HG03575 (cell line): ENCODE data around the gene TBC1D25.
"Not testable (repeated sequence)": the region's sequence is repeated elsewhere in the genome, so short reads cannot be mapped to it uniquely, and the experiment has no call there.

Experiments used
- ATAC-seq: cut with Tn5 transposase; IDR thresholded peaks from one replicate; pipeline ENCODE4 v1.9.1; 2021; ENCODE audit not compliant: unreplicated experiment, insufficient number of reproducible peaks, low FRiP score; ENCODE audit errors: extremely low read depth

The TBC1D25 gene

GRCh38 chrX:48514126-48514806 lies 25.2 kb upstream of the TBC1D25 start:
- ATAC-seq, result no peak

- no peak for ATAC-seq
Measured at GRCh38 chrX:48514868-48515460, 24.6 kb upstream of the TBC1D25 start.

GRCh38 chrX:48515842-48516241 lies 23.7 kb upstream of the TBC1D25 start:
- ATAC-seq, result no peak

- no peak for ATAC-seq
Measured at GRCh38 chrX:48516285-48516684, 23.2 kb upstream of the TBC1D25 start.

- ATAC-seq, result no peak
Measured at GRCh38 chrX:48516987-48517386, 22.5 kb upstream of the TBC1D25 start.

GRCh38 chrX:48519481-48519880 lies 20.0 kb upstream of the TBC1D25 start:
- ATAC-seq, result not testable (repeated sequence)

GRCh38 chrX:48520455-48520854 lies 19.1 kb upstream of the TBC1D25 start:
- ATAC-seq, result no peak

GRCh38 chrX:48520976-48521352 lies 18.6 kb upstream of the TBC1D25 start:
- ATAC-seq, result no peak

- peak; percentile 90 for ATAC-seq
Measured at GRCh38 chrX:48521353-48522243, 17.9 kb upstream of the TBC1D25 start, which contains the start of gene EBP. TSS of gene EBP (plus strand) at chrX:48521808. CDS start at chrX:48523772, 1,964 bp downstream.

GRCh38 chrX:48522291-48522690 lies 17.2 kb upstream of the TBC1D25 start:
- no peak for ATAC-seq

- ATAC-seq, result no peak
Measured at GRCh38 chrX:48523682-48524081, 15.8 kb upstream of the TBC1D25 start.

- not testable (repeated sequence) for ATAC-seq
Measured at GRCh38 chrX:48525853-48526252, 13.7 kb upstream of the TBC1D25 start.

- ATAC-seq, result no peak
Measured at GRCh38 chrX:48530736-48531135, 8.8 kb upstream of the TBC1D25 start.

GRCh38 chrX:48531358-48531959 lies 8.1 kb upstream of the TBC1D25 start:
- ATAC-seq, result no peak

- no peak for ATAC-seq
Measured at GRCh38 chrX:48532161-48532560, 7.4 kb upstream of the TBC1D25 start.

- no peak for ATAC-seq
Measured at GRCh38 chrX:48533165-48533564, 6.3 kb upstream of the TBC1D25 start.

GRCh38 chrX:48538641-48539344 lies 721 bp upstream of the TBC1D25 start:
- ATAC-seq, result no peak

- ATAC-seq, result no peak
Measured at GRCh38 chrX:48540028-48540375, 488 bp downstream of the TBC1D25 start.

GRCh38 chrX:48540480-48540879 lies 966 bp downstream of the TBC1D25 start:
- no peak for ATAC-seq
